Prostate gland (tissue), 2 donors: Measurements from ENCODE around the gene MYOZ3. TPM values are rescaled to one million over a fixed set of nuclear protein-coding genes. Genes with fewer than 3 reads are reported as not detected.
A peak's percentile ranks its signal among the peaks of the same experiment; 100 is the strongest.

ENCODE experiments used
- DNase-seq: peaks from one replicate; pipeline ENCODE4 v3.0.0-alpha.2; 2019; ENCODE audit warnings: low spot score
- H3K27ac ChIP-seq, 2 donors: fragments of 200-600 bp; sonication (generic); 2 replicates each; pipeline ENCODE4 v1.5.1; 2017 to 2019
- H3K27me3 ChIP-seq: fragments of 200-600 bp; sonication (generic); replicated peaks from 2 replicates; pipeline ENCODE4 v1.5.1; 2019; ENCODE audit not compliant: insufficient read depth
- H3K36me3 ChIP-seq, 2 donors: fragments of 200-600 bp; sonication (generic); 1 replicate in 1 of 2; 2 replicates in 1 of 2; pipeline versions ENCODE4 v1.5.1 to v1.8.1; 2017 to 2019
- H3K4me1 ChIP-seq: fragments of 200-600 bp; sonication (generic); replicated peaks from 2 replicates; pipeline ENCODE4 v1.5.1; 2019
- H3K4me3 ChIP-seq, 2 donors: fragments of 200-600 bp; sonication (generic); 2 replicates each; pipeline ENCODE4 v1.5.1; 2017 to 2019
- H3K9me3 ChIP-seq: fragments of 200-600 bp; sonication (generic); 2 replicates; pipeline ENCODE4 v1.5.1; 2017
- POLR2A ChIP-seq: fragments of 450-650 bp; IDR thresholded peaks from one replicate; pipeline ENCODE4 v1.6.1; 2016; ENCODE audit warnings: antibody characterized with exemption, mild to moderate bottlenecking
- POLR2AphosphoS5 ChIP-seq: sonication (generic); formaldehyde crosslinking; IDR thresholded peaks from one replicate; pipeline ENCODE4 v1.6.1; 2017; ENCODE audit warnings: antibody characterized with exemption
- WGBS: methylation state at CpG from one replicate; pipeline ENCODE4 v1.1.5; 2018; 5-methylcytosine and 5-hydroxymethylcytosine counted together
- intact Hi-C: fragments of 100-400 bp; cut with DNase I; formaldehyde crosslinking; loops from one replicate; pipeline ENCODE4 v1.14.2; 2022
- total RNA-seq, 2 donors: library from RNA; depleted of rRNA; stranded (reverse); fragments of >200 nt; gene quantifications; one replicate each; pipeline ENCODE4 v1.1.0, GENCODE V29; 2016
- TF ChIP-seq, protein P1 (sequence below), 4 experiments: fragments of 200-600 bp in 2 of 4; fragments of 450-650 bp in 2 of 4; sonication (generic) in 2 of 4; IDR thresholded peaks; 1 replicate in 3 of 4; 2 replicates in 1 of 4; pipeline ENCODE4 v1.5.1; 2016 to 2019; ENCODE audit warnings: antibody characterized with exemption in 4 of 4, mild to moderate bottlenecking in 2 of 4, moderate library complexity in 2 of 4

The MYOZ3 gene
- total RNA-seq, 2 donors from 2014 or later: 1.2 to 14.1 TPM

DNA sequence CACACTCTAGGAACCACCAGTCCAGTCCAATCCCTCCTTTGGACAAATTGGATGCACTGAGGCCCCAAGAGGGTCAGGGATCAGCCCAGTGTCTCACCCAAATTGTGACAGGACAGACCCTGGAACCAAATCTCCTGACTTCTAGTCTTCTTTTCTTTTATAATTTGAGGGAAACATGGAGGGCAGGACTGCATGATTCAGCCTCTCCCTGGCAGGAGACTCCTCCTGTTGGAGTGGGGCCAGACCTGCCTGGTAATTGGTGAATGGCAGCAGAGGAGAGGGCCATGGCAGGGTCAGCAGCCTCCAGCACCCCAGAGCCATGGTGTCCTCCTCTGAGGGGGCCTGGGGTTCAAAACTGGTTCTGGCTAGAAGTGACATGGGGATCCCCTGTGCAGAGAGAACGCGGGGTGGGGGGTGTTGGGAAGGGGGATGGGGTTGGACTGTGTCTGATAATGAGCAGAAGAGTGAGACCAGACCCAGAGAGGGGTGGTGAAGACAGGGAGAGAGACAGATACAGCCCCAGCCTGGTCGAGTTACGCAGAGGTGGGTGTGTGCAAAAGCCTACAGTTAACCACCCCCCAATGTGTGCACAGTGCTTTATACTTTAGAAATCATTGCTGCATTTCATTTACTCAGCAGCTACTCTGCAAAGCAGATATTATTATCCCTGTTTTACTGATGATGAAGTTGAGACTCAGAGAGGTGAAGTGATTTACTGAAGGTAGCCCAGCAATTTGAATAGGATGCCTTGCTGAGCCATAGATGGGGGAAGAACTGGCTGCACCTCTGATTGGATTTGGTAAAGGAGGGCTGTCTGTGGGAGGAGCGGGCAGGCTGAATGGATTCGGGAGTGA, 24.4 kb upstream of the MYOZ3 start:
- H3K4me1 ChIP-seq: peaks cover 6% of the 10 kb centered on the region

DNA sequence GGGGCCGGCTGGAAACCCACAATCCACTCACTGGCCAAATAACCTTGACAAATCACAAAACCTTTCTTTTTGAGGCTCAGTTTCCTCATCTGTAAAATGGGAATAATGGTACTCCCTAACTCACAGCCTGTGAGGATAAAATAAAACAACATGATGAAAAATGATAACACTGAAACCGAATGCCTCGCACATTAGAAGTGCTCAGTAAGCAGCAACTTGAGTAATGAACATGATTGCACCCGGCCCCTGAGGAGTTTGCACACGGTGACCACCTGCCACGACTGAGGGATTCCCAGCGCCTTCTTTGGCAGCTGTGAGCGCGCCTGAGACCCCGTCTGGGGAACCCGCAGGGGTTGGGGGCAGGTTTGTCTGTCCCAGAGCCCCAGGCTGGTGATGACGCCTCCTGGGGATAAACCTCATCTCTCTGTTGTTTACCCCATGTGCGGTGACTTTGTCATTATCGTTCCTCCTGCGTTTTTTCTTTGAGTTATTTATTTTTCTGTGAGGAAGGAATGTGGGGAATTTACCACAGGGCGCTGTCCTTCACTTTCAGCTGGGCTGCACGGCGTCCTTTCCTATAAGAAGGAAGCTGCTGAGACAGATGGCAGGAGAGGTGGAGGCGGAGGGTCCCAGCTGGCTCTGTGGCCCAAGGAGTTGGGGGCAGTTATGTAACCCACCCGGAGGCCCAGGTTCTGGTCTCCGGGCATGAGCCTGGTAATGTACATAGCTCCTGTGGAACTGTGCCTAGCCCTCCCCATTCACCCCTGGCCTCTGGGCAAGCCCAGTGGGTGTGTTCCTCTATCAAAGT, 23.6 kb upstream of the MYOZ3 start:
- no peak overlapping the region for H3K4me3 ChIP-seq
- no peaks in the 10 kb centered on the region for H3K36me3 ChIP-seq
- no peaks in the 10 kb centered on the region for H3K9me3 ChIP-seq
- H3K27me3 ChIP-seq: no peaks in the 10 kb centered on the region
- TF ChIP-seq, protein P1, sequence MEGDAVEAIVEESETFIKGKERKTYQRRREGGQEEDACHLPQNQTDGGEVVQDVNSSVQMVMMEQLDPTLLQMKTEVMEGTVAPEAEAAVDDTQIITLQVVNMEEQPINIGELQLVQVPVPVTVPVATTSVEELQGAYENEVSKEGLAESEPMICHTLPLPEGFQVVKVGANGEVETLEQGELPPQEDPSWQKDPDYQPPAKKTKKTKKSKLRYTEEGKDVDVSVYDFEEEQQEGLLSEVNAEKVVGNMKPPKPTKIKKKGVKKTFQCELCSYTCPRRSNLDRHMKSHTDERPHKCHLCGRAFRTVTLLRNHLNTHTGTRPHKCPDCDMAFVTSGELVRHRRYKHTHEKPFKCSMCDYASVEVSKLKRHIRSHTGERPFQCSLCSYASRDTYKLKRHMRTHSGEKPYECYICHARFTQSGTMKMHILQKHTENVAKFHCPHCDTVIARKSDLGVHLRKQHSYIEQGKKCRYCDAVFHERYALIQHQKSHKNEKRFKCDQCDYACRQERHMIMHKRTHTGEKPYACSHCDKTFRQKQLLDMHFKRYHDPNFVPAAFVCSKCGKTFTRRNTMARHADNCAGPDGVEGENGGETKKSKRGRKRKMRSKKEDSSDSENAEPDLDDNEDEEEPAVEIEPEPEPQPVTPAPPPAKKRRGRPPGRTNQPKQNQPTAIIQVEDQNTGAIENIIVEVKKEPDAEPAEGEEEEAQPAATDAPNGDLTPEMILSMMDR (IDR thresholded peaks at IDR 0.05): no peak
- peak; percentile 39 for TF ChIP-seq POLR2AphosphoS5
- WGBS: 25% methylated on average over 21 of the region's 21 CpGs
- no peak for DNase-seq
- intact Hi-C loops: no loop called here
- peak overlapping the region; percentile 73 to 76 for H3K27ac ChIP-seq
- peaks cover 13% of the 10 kb centered on the region for H3K4me1 ChIP-seq

More for the DNA sequence above, 24.4 kb upstream of the MYOZ3 start:
- DNase-seq: peak; percentile 58
- WGBS: 65% methylated on average over 6 of the region's 6 CpGs
- TF ChIP-seq POLR2AphosphoS5: no peak
- Histone ChIP-seq H3K9me3 (no peaks in the 10 kb centered on the region), H3K36me3 (no peaks in the 10 kb centered on the region), H3K27ac (peak overlapping the region; percentile 73 to 76), H3K4me3 (no peak overlapping the region), H3K27me3 (no peaks in the 10 kb centered on the region)
- intact Hi-C loops: no loop called here

DNA sequence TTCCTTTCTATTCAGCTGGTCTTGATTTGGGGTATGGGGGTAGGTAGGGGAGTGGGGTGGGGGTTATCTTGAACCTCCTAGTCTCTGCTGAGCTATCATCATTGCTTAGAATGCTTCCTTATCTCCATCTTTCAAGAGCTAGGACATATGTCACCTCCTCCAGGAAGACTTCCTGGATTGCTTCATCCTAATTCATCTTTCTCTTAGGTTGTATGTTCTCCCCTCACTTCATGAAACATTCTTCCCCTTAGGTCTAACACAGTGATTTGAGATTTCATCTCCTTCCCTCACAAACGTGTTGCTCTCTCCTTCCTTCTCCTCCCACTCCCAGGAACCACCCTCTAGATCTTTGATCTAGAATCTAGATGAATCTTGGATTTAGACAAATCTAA, 23.0 kb upstream of the MYOZ3 start:
- no peak for DNase-seq
- intact Hi-C loops: no loop called here
- H3K4me1 ChIP-seq: peaks cover 14% of the 10 kb centered on the region
- no peak for TF ChIP-seq POLR2AphosphoS5
- no peak for TF ChIP-seq POLR2A
- TF ChIP-seq, protein P1 (IDR thresholded peaks at IDR 0.05): no peak
- no peak overlapping the region for H3K4me3 ChIP-seq
- H3K27me3 ChIP-seq: no peaks in the 10 kb centered on the region
- 16% methylated on average over 1 of the region's 1 CpG for WGBS
- no peaks in the 10 kb centered on the region for H3K9me3 ChIP-seq
- H3K36me3 ChIP-seq: no peaks in the 10 kb centered on the region
- peak overlapping the region; percentile 73 to 76 for H3K27ac ChIP-seq

DNA sequence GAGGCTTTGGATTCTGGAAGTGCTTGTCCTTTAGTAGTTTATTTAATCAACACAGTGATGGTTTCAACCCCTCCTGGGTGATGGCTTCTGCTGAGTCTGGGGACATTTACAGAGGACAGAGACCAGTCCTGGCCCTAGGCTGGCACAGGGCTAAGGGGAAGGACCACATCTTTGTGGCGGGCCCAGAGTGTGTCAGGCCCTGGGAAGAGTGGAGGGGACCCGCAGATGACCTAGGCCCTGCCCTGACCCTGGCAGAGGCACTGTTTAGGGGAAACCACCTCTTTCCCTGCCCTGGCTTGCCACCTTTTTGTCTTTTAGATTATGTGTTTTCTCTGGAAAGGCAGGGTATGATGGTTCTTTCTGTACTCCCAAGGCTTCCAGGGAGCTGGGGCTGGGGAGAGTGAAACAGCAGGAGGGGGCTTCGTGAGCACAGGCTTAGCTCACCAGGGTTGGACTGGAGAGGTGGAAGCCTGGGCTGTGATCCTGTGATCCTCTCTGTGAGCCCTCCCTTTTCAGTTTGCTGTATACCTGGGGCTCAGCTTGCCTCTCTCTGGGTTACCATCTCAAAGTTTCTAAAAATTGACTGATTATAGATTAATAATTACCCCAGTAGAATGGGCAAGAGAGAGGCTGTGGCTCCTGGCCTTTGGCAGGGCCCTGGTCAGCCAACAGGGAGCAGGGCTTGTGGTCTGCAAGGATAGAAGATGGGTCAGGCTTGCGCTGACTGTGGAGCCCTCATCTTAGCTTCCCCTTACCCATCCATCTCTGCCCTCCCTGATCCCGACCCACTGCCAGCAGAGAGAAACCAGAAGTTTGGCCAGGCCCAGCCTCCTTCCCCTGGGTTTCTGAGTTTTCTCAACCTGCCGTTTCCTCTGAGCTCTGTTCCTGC, 22.3 kb upstream of the MYOZ3 start:
- 71% methylated on average over 6 of the region's 6 CpGs for WGBS
- Histone ChIP-seq H3K4me3 (no peak overlapping the region), H3K4me1 (peaks cover 16% of the 10 kb centered on the region), H3K9me3 (no peaks in the 10 kb centered on the region), H3K27ac (peak overlapping the region; percentile 73 to 76), H3K36me3 (no peaks in the 10 kb centered on the region), H3K27me3 (no peaks in the 10 kb centered on the region)
- DNase-seq: no peak
- intact Hi-C loops: no loop called here
- TF ChIP-seq POLR2A (no peak), POLR2AphosphoS5 (no peak)
- TF ChIP-seq, protein P1 (IDR thresholded peaks at IDR 0.05): no peak

DNA sequence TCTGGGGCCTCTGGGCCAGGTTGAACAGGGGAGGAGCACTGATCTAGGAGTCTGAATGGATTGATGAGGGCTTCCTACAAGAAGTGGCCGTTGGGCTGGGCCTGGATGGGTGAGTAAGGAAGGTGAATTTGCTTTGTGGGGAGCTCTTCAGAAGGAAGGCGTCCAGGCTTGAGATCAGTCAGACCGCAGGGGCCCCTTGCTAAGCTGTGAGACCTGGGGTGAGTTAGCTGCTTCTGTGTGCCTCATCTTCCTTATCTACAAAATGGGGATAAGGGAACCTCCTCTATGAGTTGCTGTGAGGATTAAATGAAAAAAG, 21.7 kb upstream of the MYOZ3 start:
- Histone ChIP-seq H3K9me3 (no peaks in the 10 kb centered on the region), H3K36me3 (no peaks in the 10 kb centered on the region), H3K27ac (peak overlapping the region; percentile 73 to 76), H3K4me1 (peaks cover 16% of the 10 kb centered on the region), H3K27me3 (no peaks in the 10 kb centered on the region), H3K4me3 (no peak overlapping the region)
- WGBS: 79% methylated on average over 3 of the region's 3 CpGs
- TF ChIP-seq POLR2AphosphoS5: no peak
- TF ChIP-seq, protein P1 (IDR thresholded peaks at IDR 0.05): no peak
- TF ChIP-seq POLR2A: no peak
- intact Hi-C loops: no loop called here
- no peak for DNase-seq
